HEK293T (cell line): ENCODE measurements around the gene ZGPAT.

Experiments used
- CTCF ChIA-PET: fragments of 350-600 bp; formaldehyde crosslinking; extraction: SDS; loops from one replicate; lab custom pipeline; 2021; ENCODE audit warnings: antibody characterized with exemption, inconsistent platforms; lab: Yijun Ruan, JAX
- POLR2A ChIA-PET: fragments of 350-600 bp; formaldehyde crosslinking; extraction: SDS; loops from one replicate; lab custom pipeline; 2020; ENCODE audit warnings: antibody characterized with exemption, inconsistent platforms; lab: Yijun Ruan, JAX
- DNase-seq: peaks from one replicate; pipeline ENCODE4 v3.0.0; 2012; ENCODE audit warnings: mixed read lengths; ENCODE audit errors: extremely low spot score
- ARNT ChIP-seq: fragments of 450-650 bp; IDR thresholded peaks from 2 replicates; pipeline ENCODE4 v1.6.1; 2017; ENCODE audit warnings: mild to moderate bottlenecking
- BHLHE40 ChIP-seq: fragments of 450-650 bp; IDR thresholded peaks from 2 replicates; pipeline ENCODE4 v1.6.1; 2016; ENCODE audit warnings: mild to moderate bottlenecking, moderate library complexity, borderline replicate concordance
- CTBP1 ChIP-seq: fragments of 450-650 bp; IDR thresholded peaks from 2 replicates; pipeline ENCODE4 v1.6.1; 2016; ENCODE audit warnings: borderline replicate concordance
- ELF4 ChIP-seq: fragments of 450-650 bp; IDR thresholded peaks from 2 replicates; pipeline ENCODE4 v1.6.1; 2017; ENCODE audit warnings: antibody characterized with exemption
- FOXA1 ChIP-seq: fragments of 450-650 bp; IDR thresholded peaks from 2 replicates; pipeline ENCODE4 v1.6.1; 2016; ENCODE audit warnings: mild to moderate bottlenecking
- FOXK2 ChIP-seq: fragments of 450-650 bp; IDR thresholded peaks from 2 replicates; pipeline ENCODE4 v1.6.1; 2016; ENCODE audit warnings: mild to moderate bottlenecking
- FOXM1 ChIP-seq: fragments of 450-650 bp; IDR thresholded peaks from 2 replicates; pipeline ENCODE4 v1.6.1; 2017; ENCODE audit warnings: mild to moderate bottlenecking, borderline replicate concordance
- HDGF ChIP-seq: fragments of 450-650 bp; IDR thresholded peaks from 2 replicates; pipeline ENCODE4 v1.6.1; 2017; ENCODE audit warnings: antibody characterized with exemption, borderline replicate concordance
- L3MBTL2 ChIP-seq: fragments of 450-650 bp; conservative IDR thresholded peaks from 2 replicates; pipeline ENCODE4 v1.6.1; 2016; ENCODE audit warnings: mild to moderate bottlenecking
- LEF1 ChIP-seq: fragments of 450-650 bp; IDR thresholded peaks from 2 replicates; pipeline ENCODE4 v1.6.1; 2017; ENCODE audit warnings: mild to moderate bottlenecking, borderline replicate concordance
- NFRKB ChIP-seq: fragments of 450-650 bp; IDR thresholded peaks from 2 replicates; pipeline ENCODE4 v1.6.1; 2016; ENCODE audit warnings: mild to moderate bottlenecking, moderate library complexity
- SP1 ChIP-seq: fragments of 450-650 bp; IDR thresholded peaks from 2 replicates; pipeline ENCODE4 v1.6.1; 2017
- SUZ12 ChIP-seq: fragments of 450-650 bp; IDR thresholded peaks from 2 replicates; pipeline ENCODE4 v1.6.1; 2016; ENCODE audit warnings: mild to moderate bottlenecking
- TARDBP ChIP-seq: fragments of 450-650 bp; IDR thresholded peaks from 2 replicates; pipeline ENCODE4 v1.6.1; 2016
- ZNF384 ChIP-seq: fragments of 450-650 bp; IDR thresholded peaks from 2 replicates; pipeline ENCODE4 v1.6.1; 2016
- TF ChIP-seq, protein P1 (sequence below): fragments of 450-650 bp; IDR thresholded peaks from 2 replicates; pipeline ENCODE4 v1.6.1; 2016

ZGPAT gene

DNA sequence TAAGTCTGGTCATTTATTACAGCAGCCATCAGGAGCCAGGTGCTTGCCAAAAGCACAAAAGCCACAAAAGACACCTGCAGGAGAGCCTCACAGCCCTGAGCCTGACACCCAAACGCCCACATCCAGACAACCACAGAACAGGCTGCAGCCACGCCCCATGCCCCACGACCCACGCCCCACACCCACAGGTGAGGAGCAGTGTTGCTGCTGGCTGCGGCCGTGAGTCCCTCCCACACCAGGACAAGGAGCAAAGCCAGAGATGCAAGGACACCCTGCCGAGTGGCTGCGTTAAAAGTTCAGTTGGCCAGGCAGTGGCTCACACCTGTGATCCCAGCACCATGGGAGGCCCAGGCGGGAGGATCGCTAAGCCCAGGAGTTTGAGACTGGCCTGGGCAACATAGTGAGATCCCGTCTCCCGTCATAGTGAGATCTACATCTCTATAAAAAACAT, 74.7 kb downstream of the ZGPAT start:
- no peak for DNase-seq
- ChIA-PET CTCF (interaction anchor here (0.7 kb wide), 1 partner anchor 74 kb away, joined by 3 read pairs; no protein-coding TSS in a partner anchor), POLR2A (no interaction called here)
- TF ChIP-seq FOXA1: no peak
- no peak for TF ChIP-seq LEF1
- no peak for TF ChIP-seq CTBP1
- TF ChIP-seq ELF4: no peak
- no peak for TF ChIP-seq ARNT
- TF ChIP-seq, protein P1, sequence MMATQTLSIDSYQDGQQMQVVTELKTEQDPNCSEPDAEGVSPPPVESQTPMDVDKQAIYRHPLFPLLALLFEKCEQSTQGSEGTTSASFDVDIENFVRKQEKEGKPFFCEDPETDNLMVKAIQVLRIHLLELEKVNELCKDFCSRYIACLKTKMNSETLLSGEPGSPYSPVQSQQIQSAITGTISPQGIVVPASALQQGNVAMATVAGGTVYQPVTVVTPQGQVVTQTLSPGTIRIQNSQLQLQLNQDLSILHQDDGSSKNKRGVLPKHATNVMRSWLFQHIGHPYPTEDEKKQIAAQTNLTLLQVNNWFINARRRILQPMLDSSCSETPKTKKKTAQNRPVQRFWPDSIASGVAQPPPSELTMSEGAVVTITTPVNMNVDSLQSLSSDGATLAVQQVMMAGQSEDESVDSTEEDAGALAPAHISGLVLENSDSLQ: no peak

DNA sequence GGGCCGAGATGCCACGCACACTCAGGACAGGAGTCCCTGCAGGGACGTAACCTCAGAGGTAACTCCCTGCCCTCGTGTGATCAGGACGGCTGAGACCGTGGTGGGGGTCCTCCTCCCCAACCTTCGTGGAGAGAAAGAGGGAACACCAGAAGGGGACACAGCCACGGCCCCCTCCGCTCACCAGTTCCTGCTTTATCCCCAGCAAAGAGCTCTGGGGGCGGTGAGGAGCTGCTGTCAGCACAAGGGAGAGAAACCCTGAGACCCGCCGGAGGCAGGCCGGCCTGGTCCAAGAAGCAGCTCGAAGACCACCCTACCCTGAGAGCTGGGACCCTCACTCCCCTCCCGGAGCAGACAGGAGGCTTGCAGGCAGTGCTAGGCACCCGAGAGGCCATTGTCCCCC, 76.1 kb downstream of the ZGPAT start:
- POLR2A ChIA-PET: interaction anchor here (1.1 to 2.4 kb wide), 3 partner anchors 8 to 81 kb away, joined by 3 to 9 read pairs (median 5); partner anchors contain the start of gene TPD52L2
- DNase-seq: no peak
- CTCF ChIA-PET: interaction anchor here (0.6 to 2.1 kb wide), 2 partner anchors 8 to 9 kb away, joined by 3 to 8 read pairs; no protein-coding TSS in a partner anchor
- no peak for TF ChIP-seq FOXM1
- TF ChIP-seq, protein P1: no peak
- no peak for TF ChIP-seq HDGF
- TF ChIP-seq TARDBP: no peak
- TF ChIP-seq FOXA1: no peak
- TF ChIP-seq L3MBTL2: no peak
- TF ChIP-seq ELF4: no peak
- no peak for TF ChIP-seq LEF1

DNA sequence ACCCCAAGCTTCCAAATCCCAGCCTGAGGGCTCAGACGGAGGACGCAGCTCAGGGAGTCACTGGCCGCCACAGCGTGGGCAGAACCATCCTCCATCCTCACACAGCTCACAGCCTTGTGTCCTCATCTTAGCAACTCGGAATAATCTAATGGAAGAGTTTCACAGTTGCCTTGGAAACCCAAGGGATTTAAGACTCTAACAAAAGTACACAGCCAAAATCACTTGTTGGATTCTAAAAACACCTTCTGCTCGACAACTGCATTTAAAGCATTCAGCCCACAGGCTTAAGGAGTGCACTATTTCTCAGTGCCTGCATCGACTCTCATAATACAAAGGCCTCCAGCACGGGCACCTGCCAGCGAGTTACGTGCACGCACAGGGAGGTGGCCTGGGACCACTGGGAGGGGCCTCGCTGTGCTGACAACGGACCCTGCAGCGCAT, 77.9 kb downstream of the ZGPAT start:
- TF ChIP-seq ELF4 (no peak), HDGF (no peak), SUZ12 (no peak), ZNF384 (no peak), NFRKB (no peak), FOXK2 (no peak), BHLHE40 (no peak), FOXA1 (no peak), SP1 (no peak), LEF1 (no peak)
- TF ChIP-seq, protein P1: no peak
- CTCF ChIA-PET: interaction anchor here (0.6 to 1.5 kb wide), 3 partner anchors 9 to 88 kb away, joined by 3 to 7 read pairs (median 6); no protein-coding TSS in a partner anchor
- POLR2A ChIA-PET: no interaction called here
- no peak for DNase-seq
